Calu3 (cell line): ENCODE data around the gene DAW1. TPM values are rescaled to one million over a fixed set of nuclear protein-coding genes. Genes with fewer than 3 reads are reported as not detected.
A peak's percentile ranks its signal among the peaks of the same experiment; 100 is the strongest.

Experiments
- BruUV-seq: library from RNA; stranded (reverse); fragments of 400-500 nt; replicated peaks from 2 replicates; lab custom pipeline; 2021; lab: Mats Ljungman, UMichigan
- CTCF ChIA-PET: fragments of 300-600 bp; sonication (Branson Sonifier 250); formaldehyde crosslinking; loops from one replicate; lab custom pipeline; 2022; ENCODE audit warnings: antibody characterized with exemption; lab: Charles Lee
- DNase-seq: peaks from one replicate; pipeline ENCODE4 v3.0.0; 2022
- H3K27ac Mint-ChIP-seq: one replicate; pipeline ENCODE4 v1.8.0; 2022; ENCODE audit warnings: mixed read lengths; ENCODE audit not compliant: unreplicated experiment
- H3K27me3 Mint-ChIP-seq: one replicate; pipeline ENCODE4 v1.8.0; 2022; ENCODE audit warnings: mixed read lengths; ENCODE audit not compliant: unreplicated experiment
- H3K36me3 Mint-ChIP-seq: one replicate; pipeline ENCODE4 v1.8.0; 2022; ENCODE audit warnings: mild to moderate bottlenecking, moderate library complexity, mixed read lengths; ENCODE audit not compliant: insufficient read depth, unreplicated experiment
- H3K4me1 Mint-ChIP-seq: one replicate; pipeline ENCODE4 v1.8.0; 2022; ENCODE audit warnings: mild to moderate bottlenecking, low read depth, mixed read lengths; ENCODE audit not compliant: unreplicated experiment
- H3K4me3 Mint-ChIP-seq: one replicate; pipeline ENCODE4 v1.8.0; 2022; ENCODE audit warnings: mild to moderate bottlenecking, low read depth, moderate library complexity, mixed read lengths; ENCODE audit not compliant: unreplicated experiment
- H3K9me3 Mint-ChIP-seq: one replicate; pipeline ENCODE4 v1.8.0; 2022; ENCODE audit warnings: low read depth, mixed read lengths; ENCODE audit not compliant: unreplicated experiment
- CTCF ChIP-seq: fragments of 200-600 bp; IDR thresholded peaks from one replicate; pipeline ENCODE4 v1.8.0; 2022; ENCODE audit warnings: antibody characterized with exemption; ENCODE audit not compliant: unreplicated experiment
- intact Hi-C: fragments of 100-400 bp; cut with micrococcal nuclease; formaldehyde crosslinking; loops from one replicate; pipeline ENCODE4 v1.10.0; 2022; ENCODE audit not compliant: unreplicated experiment
- total RNA-seq: library from RNA; stranded (reverse); gene quantifications from 2 replicates; pipeline ENCODE4 v1.2.3, GENCODE V29; 2022

Gene DAW1
- total RNA-seq, 1 experiment from 2014 or later: 3.2 TPM

- Mint-ChIP-seq H3K27ac (no peak overlapping the region), H3K9me3 (no peaks in the 10 kb centered on the region), H3K4me1 (no peaks in the 10 kb centered on the region), H3K36me3 (no peaks in the 10 kb centered on the region), H3K27me3 (no peaks in the 10 kb centered on the region), H3K4me3 (no peak overlapping the region)
- intact Hi-C loops: loop anchor here (1.0 to 2.0 kb wide), 2 partner anchors 109 to 719 kb away; no protein-coding TSS in a partner anchor
- BruUV-seq: no TSS peak
- TF ChIP-seq CTCF: peak; percentile 59
- peak; percentile 45 for DNase-seq
- CTCF ChIA-PET: no interaction called here
Measured at GRCh38 chr2:227939271-227940027, 68.0 kb downstream of the DAW1 start.

GRCh38 chr2:227942021-227942420 is 70.6 kb downstream of the DAW1 start:
- H3K4me3 Mint-ChIP-seq: no peak overlapping the region
- no peaks in the 10 kb centered on the region for H3K4me1 Mint-ChIP-seq
- intact Hi-C loops: no loop called here
- TF ChIP-seq CTCF: no peak
- H3K9me3 Mint-ChIP-seq: no peaks in the 10 kb centered on the region
- H3K36me3 Mint-ChIP-seq: no peaks in the 10 kb centered on the region
- DNase-seq: no peak
- H3K27ac Mint-ChIP-seq: no peak overlapping the region
- BruUV-seq: no TSS peak
- H3K27me3 Mint-ChIP-seq: no peaks in the 10 kb centered on the region
- CTCF ChIA-PET: no interaction called here

- H3K4me1 Mint-ChIP-seq: no peaks in the 10 kb centered on the region
- DNase-seq: no peak
- no peaks in the 10 kb centered on the region for H3K36me3 Mint-ChIP-seq
- no peak overlapping the region for H3K27ac Mint-ChIP-seq
- H3K9me3 Mint-ChIP-seq: no peaks in the 10 kb centered on the region
- H3K27me3 Mint-ChIP-seq: no peaks in the 10 kb centered on the region
- H3K4me3 Mint-ChIP-seq: no peak overlapping the region
- no TSS peak for BruUV-seq
- TF ChIP-seq CTCF: no peak
- CTCF ChIA-PET: interaction anchor here (0.6 to 0.7 kb wide), 2 partner anchors 189 to 353 kb away, joined by 3 read pairs; no protein-coding TSS in a partner anchor
- intact Hi-C loops: no loop called here
Measured at GRCh38 chr2:227942965-227943364, 71.5 kb downstream of the DAW1 start.

- Mint-ChIP-seq H3K4me1 (no peaks in the 10 kb centered on the region), H3K9me3 (no peaks in the 10 kb centered on the region), H3K27ac (no peak overlapping the region), H3K27me3 (no peaks in the 10 kb centered on the region), H3K4me3 (no peak overlapping the region), H3K36me3 (no peaks in the 10 kb centered on the region)
- BruUV-seq: no TSS peak
- CTCF ChIA-PET: no interaction called here
- DNase-seq: no peak
- intact Hi-C loops: no loop called here
- no peak for TF ChIP-seq CTCF
Measured at GRCh38 chr2:227960317-227960716, 88.9 kb downstream of the DAW1 start.
